GM23338 (cell line): Measurements from ENCODE around the gene GLI1. TPM values are rescaled to one million over a fixed set of nuclear protein-coding genes. Genes with fewer than 3 reads are reported as not detected.

ENCODE experiments used
- ATAC-seq: fragments of 200-7000 bp; cut with Tn5 transposase; 3 replicates; pipeline ENCODE4 v1.9.1; 2020
- DNase-seq: peaks from one replicate; pipeline ENCODE4 v3.0.0-alpha.2; 2015; ENCODE audit warnings: low spot score
- H2AFZ ChIP-seq: fragments of 200-600 bp; sonication (generic); 2 replicates; pipeline ENCODE4 v1.8.0; 2016; ENCODE audit warnings: antibody characterized with exemption, mild to moderate bottlenecking, moderate library complexity
- H3F3A ChIP-seq: fragments of 200-600 bp; sonication (generic); replicated peaks from 2 replicates; pipeline ENCODE4 v1.8.0; 2017; ENCODE audit warnings: antibody characterized with exemption, mixed run types, low read depth
- H3K27ac ChIP-seq: fragments of 200-600 bp; sonication (generic); 2 replicates; pipeline ENCODE4 v1.6.1; 2016; ENCODE audit warnings: low read depth
- H3K27me3 ChIP-seq: fragments of 200-600 bp; sonication (generic); 2 replicates; pipeline ENCODE4 v1.8.0; 2016; ENCODE audit warnings: mild to moderate bottlenecking, mixed run types, moderate library complexity; ENCODE audit not compliant: insufficient read depth
- H3K36me3 ChIP-seq: fragments of 200-600 bp; sonication (generic); 2 replicates; pipeline ENCODE4 v1.8.0; 2016; ENCODE audit warnings: mild to moderate bottlenecking; ENCODE audit not compliant: insufficient read depth
- H3K4me1 ChIP-seq: fragments of 200-600 bp; sonication (generic); 2 replicates; pipeline ENCODE4 v1.8.0; 2016; ENCODE audit warnings: mild to moderate bottlenecking, moderate library complexity; ENCODE audit not compliant: insufficient read depth
- H3K4me2 ChIP-seq: fragments of 200-600 bp; sonication (generic); 2 replicates; pipeline ENCODE4 v1.7.1; 2017; ENCODE audit warnings: mixed run types
- H3K4me3 ChIP-seq: fragments of 200-600 bp; sonication (generic); 2 replicates; pipeline ENCODE4 v1.6.1; 2016; ENCODE audit warnings: mixed run types
- H3K79me2 ChIP-seq: fragments of 200-600 bp; sonication (generic); replicated peaks from 2 replicates; pipeline ENCODE4 v1.8.0; 2017; ENCODE audit warnings: mild to moderate bottlenecking; ENCODE audit not compliant: insufficient read depth
- H3K9me2 ChIP-seq: fragments of 200-600 bp; sonication (generic); 2 replicates; pipeline ENCODE4 v1.8.0; 2017; ENCODE audit not compliant: insufficient read depth
- H4K20me1 ChIP-seq: fragments of 200-600 bp; sonication (generic); replicated peaks from 2 replicates; pipeline ENCODE4 v1.8.0; 2017; ENCODE audit warnings: mild to moderate bottlenecking; ENCODE audit not compliant: insufficient read depth
- H3K27ac Mint-ChIP-seq: 2 replicates; pipeline ENCODE4 v1.8.0; 2020; ENCODE audit warnings: inconsistent platforms, mild to moderate bottlenecking, moderate library complexity, mixed read lengths
- H3K27me3 Mint-ChIP-seq: 3 replicates; pipeline ENCODE4 v1.8.0; 2022; ENCODE audit warnings: low read depth, mild to moderate bottlenecking, moderate library complexity, mixed read lengths, inconsistent platforms; ENCODE audit not compliant: insufficient read depth, poor library complexity
- H3K36me3 Mint-ChIP-seq: 3 replicates; pipeline ENCODE4 v1.8.0; 2021; ENCODE audit warnings: low read depth, mild to moderate bottlenecking, inconsistent platforms, moderate library complexity, mixed read lengths
- H3K4me1 Mint-ChIP-seq: 3 replicates; pipeline ENCODE4 v1.8.0; 2020; ENCODE audit warnings: mild to moderate bottlenecking, inconsistent platforms, mixed read lengths
- H3K4me3 Mint-ChIP-seq: 3 replicates; pipeline ENCODE4 v1.8.0; 2021; ENCODE audit warnings: moderate library complexity, mild to moderate bottlenecking, inconsistent platforms, mixed read lengths
- H3K9me3 Mint-ChIP-seq: 3 replicates; pipeline ENCODE4 v1.8.0; 2020; ENCODE audit warnings: moderate library complexity, mild to moderate bottlenecking, inconsistent platforms, mixed read lengths
- CREB1 ChIP-seq: fragments of 250-450 bp; sonication (Bioruptor Pico); IDR thresholded peaks from 2 replicates; pipeline ENCODE4 v1.5.0; 2020; ENCODE audit warnings: low read depth, mild to moderate bottlenecking, moderate library complexity
- EZH2 ChIP-seq: fragments of 200-600 bp; sonication (generic); IDR thresholded peaks from one replicate; pipeline ENCODE4 v1.8.0; 2017; ENCODE audit warnings: antibody characterized with exemption, mild to moderate bottlenecking, low read depth; ENCODE audit not compliant: unreplicated experiment
- EZH2phosphoT487 ChIP-seq: fragments of 200-600 bp; sonication (generic); IDR thresholded peaks from one replicate; pipeline ENCODE4 v1.8.1; 2018; ENCODE audit warnings: antibody characterized with exemption; ENCODE audit not compliant: unreplicated experiment
- JUNB ChIP-seq: IDR thresholded peaks from one replicate; pipeline ENCODE4 v1.6.1; 2016; ENCODE audit warnings: antibody characterized with exemption; ENCODE audit not compliant: unreplicated experiment
- NANOG ChIP-seq: IDR thresholded peaks from 2 replicates; pipeline ENCODE4 v1.6.1; 2016; ENCODE audit warnings: antibody characterized with exemption, borderline replicate concordance
- POLR2AphosphoS5 ChIP-seq: IDR thresholded peaks from 2 replicates; pipeline ENCODE4 v1.6.1; 2016; ENCODE audit warnings: antibody characterized with exemption, low read depth
- REST ChIP-seq: IDR thresholded peaks from one replicate; pipeline ENCODE4 v1.6.1; 2018; ENCODE audit warnings: antibody characterized with exemption; ENCODE audit not compliant: unreplicated experiment
- STAT1 ChIP-seq: IDR thresholded peaks from one replicate; pipeline ENCODE4 v1.6.1; 2016; ENCODE audit warnings: antibody characterized with exemption; ENCODE audit not compliant: unreplicated experiment
- ZNF114 ChIP-seq: fragments of 250-450 bp; sonication (Bioruptor Pico); IDR thresholded peaks from 2 replicates; pipeline ENCODE4 v1.5.0; 2020; ENCODE audit warnings: mild to moderate bottlenecking, moderate library complexity
- ZNF331 ChIP-seq: fragments of 250-450 bp; sonication (Bioruptor Pico); IDR thresholded peaks from 2 replicates; pipeline ENCODE4 v1.5.0; 2020; ENCODE audit warnings: low read depth, mild to moderate bottlenecking, moderate library complexity
- polyA plus RNA-seq: library from polyadenylated mRNA; unstranded; fragments of >200 nt; fragmentation: Nextera tagmentation; extraction: Ambion mirVana; gene quantifications from 2 replicates; pipeline ENCODE4 v1.2.1, GENCODE V29; 2016
- total RNA-seq: library from RNA; depleted of rRNA; stranded (reverse); fragments of >200 nt; shearing (Covaris generic); gene quantifications from 2 replicates; pipeline ENCODE4 v1.2.3, GENCODE V29; 2014
- TF ChIP-seq, protein P1 (sequence below), 2 experiments: fragments of 200-600 bp in 1 of 2; sonication (generic) in 1 of 2; conservative IDR thresholded peaks; 2 replicates each; pipeline versions ENCODE4 v1.5.1 to v1.6.1; 2016 to 2017; ENCODE audit warnings: antibody characterized with exemption in 2 of 2, low read depth in 2 of 2, mild to moderate bottlenecking in 2 of 2, moderate library complexity in 1 of 2
- TF ChIP-seq, protein P2 (sequence below): IDR thresholded peaks from 2 replicates; pipeline ENCODE4 v1.6.1; 2016; ENCODE audit warnings: antibody characterized with exemption
- TF ChIP-seq, protein P3 (sequence below): fragments of 250-450 bp; sonication (Bioruptor Pico); IDR thresholded peaks from 2 replicates; pipeline ENCODE4 v1.5.0; 2020; ENCODE audit warnings: mild to moderate bottlenecking, moderate library complexity

The GLI1 gene
- total and polyA plus RNA-seq, 2 experiments from 2014 or later: 5.6 to 18.1 TPM

GRCh38 chr12:57458665-57459054 lies 925 bp upstream of the GLI1 start:
- H3K27ac Mint-ChIP-seq: peak overlapping the region; percentile 98
- no peaks in the 10 kb centered on the region for H3K36me3 ChIP-seq
- peaks cover 52% of the 10 kb centered on the region for H3K4me1 Mint-ChIP-seq
- H3K79me2 ChIP-seq: peaks cover 23% of the 10 kb centered on the region
- no peak for DNase-seq
- H3K4me3 ChIP-seq: peak overlapping the region; percentile 86
- no peaks in the 10 kb centered on the region for H3K9me3 Mint-ChIP-seq
- H3K4me2 ChIP-seq: peak overlapping the region; percentile 99
- peak overlapping the region; percentile 82 for H3K4me3 Mint-ChIP-seq
- H2AFZ ChIP-seq: no peak overlapping the region
- peaks cover 25% of the 10 kb centered on the region for H3F3A ChIP-seq
- no peaks in the 10 kb centered on the region; the same call in 1 of the 2 replicates for H4K20me1 ChIP-seq
- no peaks in the 10 kb centered on the region for H3K27me3 ChIP-seq
- no peak for ATAC-seq
- H3K4me1 ChIP-seq: peaks cover 46% of the 10 kb centered on the region
- no peaks in the 10 kb centered on the region for H3K9me2 ChIP-seq
- TF ChIP-seq STAT1: no peak
- no peak for TF ChIP-seq CREB1
- TF ChIP-seq EZH2: no peak
- TF ChIP-seq EZH2phosphoT487: no peak
- TF ChIP-seq ZNF114 (CRISPR knock-in tag): no peak
- TF ChIP-seq POLR2AphosphoS5: no peak
- TF ChIP-seq, protein P1, sequence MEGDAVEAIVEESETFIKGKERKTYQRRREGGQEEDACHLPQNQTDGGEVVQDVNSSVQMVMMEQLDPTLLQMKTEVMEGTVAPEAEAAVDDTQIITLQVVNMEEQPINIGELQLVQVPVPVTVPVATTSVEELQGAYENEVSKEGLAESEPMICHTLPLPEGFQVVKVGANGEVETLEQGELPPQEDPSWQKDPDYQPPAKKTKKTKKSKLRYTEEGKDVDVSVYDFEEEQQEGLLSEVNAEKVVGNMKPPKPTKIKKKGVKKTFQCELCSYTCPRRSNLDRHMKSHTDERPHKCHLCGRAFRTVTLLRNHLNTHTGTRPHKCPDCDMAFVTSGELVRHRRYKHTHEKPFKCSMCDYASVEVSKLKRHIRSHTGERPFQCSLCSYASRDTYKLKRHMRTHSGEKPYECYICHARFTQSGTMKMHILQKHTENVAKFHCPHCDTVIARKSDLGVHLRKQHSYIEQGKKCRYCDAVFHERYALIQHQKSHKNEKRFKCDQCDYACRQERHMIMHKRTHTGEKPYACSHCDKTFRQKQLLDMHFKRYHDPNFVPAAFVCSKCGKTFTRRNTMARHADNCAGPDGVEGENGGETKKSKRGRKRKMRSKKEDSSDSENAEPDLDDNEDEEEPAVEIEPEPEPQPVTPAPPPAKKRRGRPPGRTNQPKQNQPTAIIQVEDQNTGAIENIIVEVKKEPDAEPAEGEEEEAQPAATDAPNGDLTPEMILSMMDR (conservative IDR thresholded peaks at IDR 0.05; ENCODE audit: low read depth in 2 of 2): no peak
- no peak for TF ChIP-seq NANOG
- TF ChIP-seq JUNB: no peak
- TF ChIP-seq REST: no peak
- TF ChIP-seq, protein P2, sequence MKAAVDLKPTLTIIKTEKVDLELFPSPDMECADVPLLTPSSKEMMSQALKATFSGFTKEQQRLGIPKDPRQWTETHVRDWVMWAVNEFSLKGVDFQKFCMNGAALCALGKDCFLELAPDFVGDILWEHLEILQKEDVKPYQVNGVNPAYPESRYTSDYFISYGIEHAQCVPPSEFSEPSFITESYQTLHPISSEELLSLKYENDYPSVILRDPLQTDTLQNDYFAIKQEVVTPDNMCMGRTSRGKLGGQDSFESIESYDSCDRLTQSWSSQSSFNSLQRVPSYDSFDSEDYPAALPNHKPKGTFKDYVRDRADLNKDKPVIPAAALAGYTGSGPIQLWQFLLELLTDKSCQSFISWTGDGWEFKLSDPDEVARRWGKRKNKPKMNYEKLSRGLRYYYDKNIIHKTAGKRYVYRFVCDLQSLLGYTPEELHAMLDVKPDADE: no peak
- TF ChIP-seq, protein P3, sequence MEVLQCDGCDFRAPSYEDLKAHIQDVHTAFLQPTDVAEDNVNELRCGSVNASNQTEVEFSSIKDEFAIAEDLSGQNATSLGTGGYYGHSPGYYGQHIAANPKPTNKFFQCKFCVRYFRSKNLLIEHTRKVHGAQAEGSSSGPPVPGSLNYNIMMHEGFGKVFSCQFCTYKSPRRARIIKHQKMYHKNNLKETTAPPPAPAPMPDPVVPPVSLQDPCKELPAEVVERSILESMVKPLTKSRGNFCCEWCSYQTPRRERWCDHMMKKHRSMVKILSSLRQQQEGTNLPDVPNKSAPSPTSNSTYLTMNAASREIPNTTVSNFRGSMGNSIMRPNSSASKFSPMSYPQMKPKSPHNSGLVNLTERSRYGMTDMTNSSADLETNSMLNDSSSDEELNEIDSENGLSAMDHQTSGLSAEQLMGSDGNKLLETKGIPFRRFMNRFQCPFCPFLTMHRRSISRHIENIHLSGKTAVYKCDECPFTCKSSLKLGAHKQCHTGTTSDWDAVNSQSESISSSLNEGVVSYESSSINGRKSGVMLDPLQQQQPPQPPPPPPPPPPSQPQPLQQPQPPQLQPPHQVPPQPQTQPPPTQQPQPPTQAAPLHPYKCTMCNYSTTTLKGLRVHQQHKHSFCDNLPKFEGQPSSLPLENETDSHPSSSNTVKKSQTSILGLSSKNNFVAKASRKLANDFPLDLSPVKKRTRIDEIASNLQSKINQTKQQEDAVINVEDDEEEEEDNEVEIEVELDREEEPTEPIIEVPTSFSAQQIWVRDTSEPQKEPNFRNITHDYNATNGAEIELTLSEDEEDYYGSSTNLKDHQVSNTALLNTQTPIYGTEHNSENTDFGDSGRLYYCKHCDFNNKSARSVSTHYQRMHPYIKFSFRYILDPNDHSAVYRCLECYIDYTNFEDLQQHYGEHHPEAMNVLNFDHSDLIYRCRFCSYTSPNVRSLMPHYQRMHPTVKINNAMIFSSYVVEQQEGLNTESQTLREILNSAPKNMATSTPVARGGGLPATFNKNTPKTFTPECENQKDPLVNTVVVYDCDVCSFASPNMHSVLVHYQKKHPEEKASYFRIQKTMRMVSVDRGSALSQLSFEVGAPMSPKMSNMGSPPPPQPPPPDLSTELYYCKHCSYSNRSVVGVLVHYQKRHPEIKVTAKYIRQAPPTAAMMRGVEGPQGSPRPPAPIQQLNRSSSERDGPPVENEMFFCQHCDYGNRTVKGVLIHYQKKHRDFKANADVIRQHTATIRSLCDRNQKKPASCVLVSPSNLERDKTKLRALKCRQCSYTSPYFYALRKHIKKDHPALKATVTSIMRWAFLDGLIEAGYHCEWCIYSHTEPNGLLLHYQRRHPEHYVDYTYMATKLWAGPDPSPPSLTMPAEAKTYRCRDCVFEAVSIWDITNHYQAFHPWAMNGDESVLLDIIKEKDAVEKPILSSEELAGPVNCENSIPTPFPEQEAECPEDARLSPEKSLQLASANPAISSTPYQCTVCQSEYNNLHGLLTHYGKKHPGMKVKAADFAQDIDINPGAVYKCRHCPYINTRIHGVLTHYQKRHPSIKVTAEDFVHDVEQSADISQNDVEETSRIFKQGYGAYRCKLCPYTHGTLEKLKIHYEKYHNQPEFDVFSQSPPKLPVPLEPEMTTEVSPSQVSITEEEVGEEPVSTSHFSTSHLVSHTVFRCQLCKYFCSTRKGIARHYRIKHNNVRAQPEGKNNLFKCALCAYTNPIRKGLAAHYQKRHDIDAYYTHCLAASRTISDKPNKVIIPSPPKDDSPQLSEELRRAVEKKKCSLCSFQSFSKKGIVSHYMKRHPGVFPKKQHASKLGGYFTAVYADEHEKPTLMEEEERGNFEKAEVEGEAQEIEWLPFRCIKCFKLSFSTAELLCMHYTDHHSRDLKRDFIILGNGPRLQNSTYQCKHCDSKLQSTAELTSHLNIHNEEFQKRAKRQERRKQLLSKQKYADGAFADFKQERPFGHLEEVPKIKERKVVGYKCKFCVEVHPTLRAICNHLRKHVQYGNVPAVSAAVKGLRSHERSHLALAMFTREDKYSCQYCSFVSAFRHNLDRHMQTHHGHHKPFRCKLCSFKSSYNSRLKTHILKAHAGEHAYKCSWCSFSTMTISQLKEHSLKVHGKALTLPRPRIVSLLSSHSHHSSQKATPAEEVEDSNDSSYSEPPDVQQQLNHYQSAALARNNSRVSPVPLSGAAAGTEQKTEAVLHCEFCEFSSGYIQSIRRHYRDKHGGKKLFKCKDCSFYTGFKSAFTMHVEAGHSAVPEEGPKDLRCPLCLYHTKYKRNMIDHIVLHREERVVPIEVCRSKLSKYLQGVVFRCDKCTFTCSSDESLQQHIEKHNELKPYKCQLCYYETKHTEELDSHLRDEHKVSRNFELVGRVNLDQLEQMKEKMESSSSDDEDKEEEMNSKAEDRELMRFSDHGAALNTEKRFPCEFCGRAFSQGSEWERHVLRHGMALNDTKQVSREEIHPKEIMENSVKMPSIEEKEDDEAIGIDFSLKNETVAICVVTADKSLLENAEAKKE: no peak
- TF ChIP-seq ZNF331 (CRISPR knock-in tag): no peak
- H3K27ac ChIP-seq: peak overlapping the region; percentile 96
- peaks cover 43% of the 10 kb centered on the region for H3K27me3 Mint-ChIP-seq
- peaks cover 23% of the 10 kb centered on the region for H3K36me3 Mint-ChIP-seq
